K562 (cell line): ENCODE data around the gene ARRDC5. TPM values are rescaled to one million over a fixed set of nuclear protein-coding genes. Genes with fewer than 3 reads are reported as not detected.

Source experiments
- ATAC-seq: fragments of 200-7000 bp; cut with Tn5 transposase; 3 replicates; pipeline ENCODE4 v1.9.1; 2020; ENCODE audit warnings: moderate library complexity
- BruUV-seq: library from RNA; stranded (reverse); fragments of 400-500 nt; replicated peaks from 2 replicates; lab custom pipeline; 2021; lab: Mats Ljungman, UMichigan
- CTCF ChIA-PET: fragments of 300-600 bp; formaldehyde crosslinking; extraction: SDS; loops from one replicate; lab custom pipeline; 2021; ENCODE audit warnings: low intra/inter-chr PET ratio; lab: Yijun Ruan, JAX
- POLR2A ChIA-PET: fragments of 300-600, 350-650 bp; sonication (Branson Sonifier 250); formaldehyde crosslinking; extraction: SDS; loops from one replicate; lab custom pipeline; 2021; ENCODE audit warnings: antibody characterized with exemption, inconsistent platforms; lab: Yijun Ruan, JAX
- DNase-seq, 4 experiments: peaks; one replicate each; pipeline versions ENCODE4 v3.0.0 to v3.0.0-alpha.2; 2011 to 2018; ENCODE audit warnings: low spot score in 3 of 4, mixed read lengths in 3 of 4; ENCODE audit errors: extremely low read depth in 1 of 4
- FAIRE-seq: peaks from 2 replicates; lab custom pipeline; 2011; peaks lifted over from hg19 to GRCh38; lab: Jason Lieb, UNC
- H2AFZ ChIP-seq: 2 replicates; pipeline ENCODE4 v1.6.0; 2011; ENCODE audit warnings: low read depth, low read length, control low read depth, inconsistent platforms
- H3K27ac ChIP-seq: fragments of 200-600 bp; 3 replicates; pipeline ENCODE4 v1.8.0; 2011; ENCODE audit warnings: low read depth, mild to moderate bottlenecking, control low read depth, inconsistent platforms, low read length, moderate library complexity, mixed read lengths; ENCODE audit errors: extremely low read depth
- H3K27me3 ChIP-seq, 2 experiments: fragments of 300-600 bp in 1 of 2; 2 replicates in 1 of 2; 3 replicates in 1 of 2; pipeline versions ENCODE4 v1.6.0 to v1.8.0; 2011; ENCODE audit warnings: inconsistent platforms in 2 of 2, low read length in 2 of 2, mild to moderate bottlenecking in 1 of 2, mixed read lengths in 1 of 2, moderate library complexity in 1 of 2; ENCODE audit not compliant: control insufficient read depth in 2 of 2, insufficient read depth in 2 of 2
- H3K36me3 ChIP-seq: fragments of 300-600 bp; 3 replicates; pipeline ENCODE4 v1.8.0; 2011; ENCODE audit warnings: mild to moderate bottlenecking, low read length, inconsistent platforms; ENCODE audit not compliant: control insufficient read depth, insufficient read depth
- H3K4me1 ChIP-seq, 2 experiments: fragments of 200-600 bp in 1 of 2; replicated peaks in 1 of 2; 2 replicates in 1 of 2; 3 replicates in 1 of 2; pipeline versions ENCODE4 v1.5.1 to v1.8.0; 2011; ENCODE audit warnings: inconsistent platforms in 2 of 2, low read length in 2 of 2, mild to moderate bottlenecking in 1 of 2, mixed read lengths in 1 of 2, moderate library complexity in 1 of 2; ENCODE audit not compliant: control insufficient read depth in 2 of 2, insufficient read depth in 2 of 2
- H3K4me2 ChIP-seq: 2 replicates; pipeline ENCODE4 v1.6.1; 2011; ENCODE audit warnings: low read length, control low read depth, inconsistent platforms, mixed read lengths; ENCODE audit not compliant: insufficient read depth
- H3K4me3 ChIP-seq: fragments of 200-600 bp; sonication (generic), shearing (Covaris generic); 2 replicates; pipeline ENCODE4 v1.5.1; 2016; ENCODE audit warnings: control low read depth, inconsistent platforms
- H3K79me2 ChIP-seq: fragments of 200-600 bp; 3 replicates; pipeline ENCODE4 v1.8.0; 2011; ENCODE audit warnings: low read length, inconsistent platforms; ENCODE audit not compliant: control insufficient read depth, insufficient read depth
- H3K9ac ChIP-seq, 2 experiments: 2 replicates each; pipeline versions ENCODE4 v1.6.0 to v1.6.1; 2011; ENCODE audit warnings: low read depth in 2 of 2, low read length in 2 of 2, control low read depth in 1 of 2, inconsistent platforms in 1 of 2, mild to moderate bottlenecking in 1 of 2, mixed read lengths in 1 of 2; ENCODE audit not compliant: insufficient read depth in 1 of 2
- H3K9me1 ChIP-seq: one replicate; pipeline ENCODE4 v1.6.0; 2011; ENCODE audit warnings: inconsistent platforms, mild to moderate bottlenecking, low read length, moderate library complexity; ENCODE audit not compliant: control insufficient read depth, insufficient read depth
- H3K9me3 ChIP-seq: replicated peaks from 2 replicates; pipeline ENCODE4 v1.5.1; 2011; ENCODE audit warnings: low read depth, low read length, inconsistent platforms; ENCODE audit not compliant: control insufficient read depth, insufficient read depth
- H4K20me1 ChIP-seq: replicated peaks from 2 replicates; pipeline ENCODE4 v1.6.1; 2011; ENCODE audit warnings: low read length, inconsistent platforms, mixed read lengths; ENCODE audit not compliant: control insufficient read depth, insufficient read depth
- GABPB1 ChIP-seq: sonication (generic); formaldehyde crosslinking; IDR thresholded peaks from 2 replicates; pipeline ENCODE4 v1.8.0; 2022; ENCODE audit warnings: mild to moderate bottlenecking, missing genetic modification reagents
- L3MBTL2 ChIP-seq: fragments of 450-650 bp; IDR thresholded peaks from 2 replicates; pipeline ENCODE4 v1.6.1; 2016; ENCODE audit warnings: mild to moderate bottlenecking, moderate library complexity
- NCOA6 ChIP-seq: fragments of 450-650 bp; IDR thresholded peaks from 2 replicates; pipeline ENCODE4 v1.6.1; 2017; ENCODE audit warnings: mild to moderate bottlenecking
- NR1H2 ChIP-seq: sonication (generic); formaldehyde crosslinking; IDR thresholded peaks from 2 replicates; pipeline ENCODE4 v1.4.0; 2020; ENCODE audit warnings: mild to moderate bottlenecking, missing genetic modification reagents
- RFX7 ChIP-seq: fragments of 250-450 bp; sonication (Bioruptor Pico); IDR thresholded peaks from 2 replicates; pipeline ENCODE4 v1.5.1; 2021; ENCODE audit warnings: mild to moderate bottlenecking
- SPI1 ChIP-seq: IDR thresholded peaks from 2 replicates; pipeline ENCODE4 v1.6.1; 2011; ENCODE audit warnings: low read depth, low read length, control low read depth, borderline replicate concordance
- TGIF2 ChIP-seq: sonication (generic); formaldehyde crosslinking; IDR thresholded peaks from 2 replicates; pipeline ENCODE4 v1.8.1; 2022; ENCODE audit warnings: mild to moderate bottlenecking, missing genetic modification reagents, moderate library complexity
- ZBTB17 ChIP-seq: fragments of 450-650 bp; formaldehyde crosslinking; IDR thresholded peaks from 2 replicates; pipeline ENCODE4 v1.4.0; 2020; ENCODE audit warnings: mild to moderate bottlenecking
- ZFP36 ChIP-seq: fragments of 150-350 bp; IDR thresholded peaks from 2 replicates; pipeline ENCODE4 v1.6.1; 2018; ENCODE audit warnings: low read length, low read depth; ENCODE audit not compliant: partially characterized antibody
- ZFX ChIP-seq: sonication (generic); formaldehyde crosslinking; IDR thresholded peaks from 2 replicates; pipeline ENCODE4 v1.8.0; 2022; ENCODE audit warnings: mild to moderate bottlenecking, missing genetic modification reagents, moderate library complexity
- ZNF695 ChIP-seq: fragments of 450-650 bp; formaldehyde crosslinking; IDR thresholded peaks from 2 replicates; pipeline ENCODE4 v1.4.0; 2020; ENCODE audit warnings: mild to moderate bottlenecking, moderate library complexity
- ZNF785 ChIP-seq: fragments of 250-450 bp; sonication (Bioruptor Pico); IDR thresholded peaks from 2 replicates; pipeline ENCODE4 v1.4.0; 2020; ENCODE audit warnings: mild to moderate bottlenecking
- ZZZ3 ChIP-seq: fragments of 450-650 bp; IDR thresholded peaks from 2 replicates; pipeline ENCODE4 v1.6.1; 2016; ENCODE audit warnings: antibody characterized with exemption, mild to moderate bottlenecking, moderate library complexity
- WGBS: fragments of 100-300 bp; shearing (Covaris generic); methylation state at CpG from one replicate; pipeline ENCODE4 v1.1.6; 2016; ENCODE audit warnings: low coverage, mixed read lengths; ENCODE audit not compliant: insufficient coverage; ENCODE audit errors: missing lambda C conversion rate; 5-methylcytosine and 5-hydroxymethylcytosine counted together
- in situ Hi-C: fragments of 300-500 bp; cut with MboI; formaldehyde crosslinking; loops from 4 replicates; pipeline ENCODE4 v1.15.0; 2018; ENCODE audit warnings: inconsistent platforms, mixed read lengths
- intact Hi-C: fragments of 100-400 bp; cut with micrococcal nuclease; formaldehyde crosslinking; loops from 2 replicates; pipeline ENCODE4 v1.14.2; 2022
- polyA plus RNA-seq, 8 experiments: library from polyadenylated mRNA; depleted of rRNA in 4 of 8; stranded (reverse) in 5 of 8; unstranded in 3 of 8; fragments of >200 nt; fragmentation: Nextera tagmentation in 2 of 8; fragmentation: Illumina TruSeq in 1 of 8; extraction: Ambion mirVana in 2 of 8; extraction: Trizol in 1 of 8; gene quantifications; 2 replicates each; pipeline versions ENCODE4 v1.2.1 to v1.2.3, GENCODE V29; 2011 to 2014; ENCODE audit warnings: inconsistent platforms in 1 of 8, missing spikeins in 1 of 8
- total RNA-seq, 7 experiments: library from RNA; depleted of rRNA in 6 of 7; stranded (reverse); fragments of >200 nt in 6 of 7; fragmentation: Illumina TruSeq in 2 of 7; extraction: Trizol in 2 of 7; gene quantifications; 2 replicates each; pipeline versions ENCODE4 v1.2.1 to v1.2.3, GENCODE V29; 2011 to 2021; ENCODE audit warnings: low replicate concordance in 1 of 7
- TF ChIP-seq, protein P1 (sequence below), 2 experiments: fragments of 450-650 bp in 1 of 2; IDR thresholded peaks; 2 replicates each; pipeline ENCODE4 v1.6.1; 2011 to 2017; ENCODE audit warnings: low read depth in 2 of 2, antibody characterized with exemption in 1 of 2, borderline replicate concordance in 1 of 2, low read length in 1 of 2, mild to moderate bottlenecking in 1 of 2, mixed read lengths in 1 of 2; ENCODE audit not compliant: control insufficient read depth in 1 of 2
- TF ChIP-seq, protein P2 (sequence below), 2 experiments: fragments of 450-650 bp; conservative IDR thresholded peaks; 2 replicates each; pipeline ENCODE4 v1.6.1; 2017; ENCODE audit warnings: mild to moderate bottlenecking in 2 of 2, moderate library complexity in 2 of 2

The ARRDC5 gene
- total and polyA plus RNA-seq, 9 of the 15 experiments (the other 6 are each of a cell fraction or from before 2014, with no cell fraction given) = not detected

DNA sequence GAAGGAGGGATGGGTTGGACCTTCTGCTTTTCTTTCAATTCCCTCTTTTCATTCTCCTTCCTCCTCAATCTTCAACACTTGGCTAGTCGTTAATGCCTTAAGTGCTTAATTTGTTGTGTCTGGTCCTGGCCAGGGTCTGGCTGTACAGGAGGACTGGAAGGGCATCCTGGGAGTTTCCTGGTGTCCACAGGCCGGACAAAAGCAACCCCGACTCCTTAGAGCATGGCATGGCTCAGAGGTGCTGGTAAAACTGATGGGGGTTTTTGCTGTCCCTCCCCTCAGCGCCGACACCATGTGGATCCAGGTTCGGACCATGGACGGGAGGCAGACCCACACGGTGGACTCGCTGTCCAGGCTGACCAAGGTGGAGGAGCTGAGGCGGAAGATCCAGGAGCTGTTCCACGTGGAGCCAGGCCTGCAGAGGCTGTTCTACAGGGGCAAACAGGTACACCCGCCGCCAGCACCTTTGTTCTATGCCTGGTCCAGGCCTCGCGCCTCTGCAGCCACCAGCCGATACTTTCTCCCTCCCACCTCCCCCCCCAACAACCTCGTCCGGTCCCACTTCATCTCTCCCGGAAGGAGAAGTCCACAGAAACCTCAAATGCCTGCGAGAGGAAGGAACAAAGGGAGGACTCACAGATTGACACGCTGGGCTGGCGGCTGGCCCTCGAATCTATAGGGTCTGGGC is 8.0 kb upstream of the ARRDC5 start:
- Histone ChIP-seq H2AFZ (peak overlapping the region; percentile 76), H3K9ac (peak overlapping the region; percentile 75 to 93), H3K9me3 (no peaks in the 10 kb centered on the region), H3K4me3 (peak overlapping the region; percentile 93), H3K79me2 (peaks cover 58% of the 10 kb centered on the region), H3K4me2 (peak overlapping the region; percentile 90), H3K27ac (peak overlapping the region; percentile 87), H3K27me3 (no peaks in the 10 kb centered on the region), H3K4me1 (peaks cover 33 to 50% of the 10 kb centered on the region in 2 experiments), H4K20me1 (peaks cover 8% of the 10 kb centered on the region; the same call in 1 of the 2 replicates), H3K9me1 (peaks cover 3% of the 10 kb centered on the region), H3K36me3 (peaks cover 51% of the 10 kb centered on the region)
- ChIA-PET CTCF (interaction anchor here (0.5 to 2.1 kb wide), 4 partner anchors 39 to 185 kb away, joined by 3 to 37 read pairs (median 4); no protein-coding TSS in a partner anchor), POLR2A (interaction anchor here (0.5 kb wide), 1 partner anchor 21 kb away, joined by 4 read pairs; no protein-coding TSS in a partner anchor)
- peak in 2 of 4 experiments; percentile 62 to 73 for DNase-seq
- in situ Hi-C loops (loop anchor here (5.0 kb wide), 1 partner anchor 103 kb away; no protein-coding TSS in a partner anchor), intact Hi-C loops (loop anchor here (1.0 kb wide), 2 partner anchors 38 to 101 kb away; no protein-coding TSS in a partner anchor)
- ATAC-seq = no peak
- WGBS = 5% methylated on average over 18 of the region's 23 CpGs
- BruUV-seq = no TSS peak
- FAIRE-seq = peak; percentile 62
- no peak for TF ChIP-seq ZFP36
- TF ChIP-seq SPI1 = peak; percentile 45; the same call in 1 of the 2 replicates
- TF ChIP-seq NR1H2 (CRISPR knock-in tag) = no peak
- TF ChIP-seq ZZZ3 = no peak
- peak; percentile 78; the same call in 1 of the 2 replicates for TF ChIP-seq L3MBTL2
- TF ChIP-seq, protein P1, sequence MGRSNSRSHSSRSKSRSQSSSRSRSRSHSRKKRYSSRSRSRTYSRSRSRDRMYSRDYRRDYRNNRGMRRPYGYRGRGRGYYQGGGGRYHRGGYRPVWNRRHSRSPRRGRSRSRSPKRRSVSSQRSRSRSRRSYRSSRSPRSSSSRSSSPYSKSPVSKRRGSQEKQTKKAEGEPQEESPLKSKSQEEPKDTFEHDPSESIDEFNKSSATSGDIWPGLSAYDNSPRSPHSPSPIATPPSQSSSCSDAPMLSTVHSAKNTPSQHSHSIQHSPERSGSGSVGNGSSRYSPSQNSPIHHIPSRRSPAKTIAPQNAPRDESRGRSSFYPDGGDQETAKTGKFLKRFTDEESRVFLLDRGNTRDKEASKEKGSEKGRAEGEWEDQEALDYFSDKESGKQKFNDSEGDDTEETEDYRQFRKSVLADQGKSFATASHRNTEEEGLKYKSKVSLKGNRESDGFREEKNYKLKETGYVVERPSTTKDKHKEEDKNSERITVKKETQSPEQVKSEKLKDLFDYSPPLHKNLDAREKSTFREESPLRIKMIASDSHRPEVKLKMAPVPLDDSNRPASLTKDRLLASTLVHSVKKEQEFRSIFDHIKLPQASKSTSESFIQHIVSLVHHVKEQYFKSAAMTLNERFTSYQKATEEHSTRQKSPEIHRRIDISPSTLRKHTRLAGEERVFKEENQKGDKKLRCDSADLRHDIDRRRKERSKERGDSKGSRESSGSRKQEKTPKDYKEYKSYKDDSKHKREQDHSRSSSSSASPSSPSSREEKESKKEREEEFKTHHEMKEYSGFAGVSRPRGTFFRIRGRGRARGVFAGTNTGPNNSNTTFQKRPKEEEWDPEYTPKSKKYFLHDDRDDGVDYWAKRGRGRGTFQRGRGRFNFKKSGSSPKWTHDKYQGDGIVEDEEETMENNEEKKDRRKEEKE (IDR thresholded peaks at IDR 0.05; ENCODE audit: borderline replicate concordance in 1 of 2, control insufficient read depth in 1 of 2, low read depth in 2 of 2, low read length in 1 of 2) = no peak
- TF ChIP-seq, protein P2, sequence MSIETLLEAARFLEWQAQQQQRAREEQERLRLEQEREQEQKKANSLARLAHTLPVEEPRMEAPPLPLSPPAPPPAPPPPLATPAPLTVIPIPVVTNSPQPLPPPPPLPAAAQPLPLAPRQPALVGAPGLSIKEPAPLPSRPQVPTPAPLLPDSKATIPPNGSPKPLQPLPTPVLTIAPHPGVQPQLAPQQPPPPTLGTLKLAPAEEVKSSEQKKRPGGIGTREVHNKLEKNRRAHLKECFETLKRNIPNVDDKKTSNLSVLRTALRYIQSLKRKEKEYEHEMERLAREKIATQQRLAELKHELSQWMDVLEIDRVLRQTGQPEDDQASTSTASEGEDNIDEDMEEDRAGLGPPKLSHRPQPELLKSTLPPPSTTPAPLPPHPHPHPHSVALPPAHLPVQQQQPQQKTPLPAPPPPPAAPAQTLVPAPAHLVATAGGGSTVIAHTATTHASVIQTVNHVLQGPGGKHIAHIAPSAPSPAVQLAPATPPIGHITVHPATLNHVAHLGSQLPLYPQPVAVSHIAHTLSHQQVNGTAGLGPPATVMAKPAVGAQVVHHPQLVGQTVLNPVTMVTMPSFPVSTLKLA (conservative IDR thresholded peaks at IDR 0.05) = peak in 1 of 2 experiments; percentile 61; a peak in 2 of 4 replicates
- TF ChIP-seq TGIF2 = no peak
- peak; percentile 51 for TF ChIP-seq ZFX (CRISPR knock-in tag)
- TF ChIP-seq NCOA6 = no peak
- TF ChIP-seq RFX7 (CRISPR knock-in tag) = no peak
- no peak for TF ChIP-seq ZNF785 (CRISPR knock-in tag)
- 0 out of 2 replicates have a peak, but pooled peaks have one; percentile 40 for TF ChIP-seq GABPB1 (CRISPR knock-in tag)
- no peak for TF ChIP-seq ZNF695 (CRISPR knock-in tag)
- no peak for TF ChIP-seq ZBTB17
